K562 (cell line): ENCODE data around the gene ERCC1. TPM values are rescaled to one million over a fixed set of nuclear protein-coding genes. Genes with fewer than 3 reads are reported as not detected.

ENCODE experiments used
- BRCA1 ChIP-seq, 2 experiments: fragments of 450-650 bp in 1 of 2; sonication (generic) in 1 of 2; formaldehyde crosslinking in 1 of 2; IDR thresholded peaks; 2 replicates each; pipeline versions ENCODE4 v1.5.0 to v1.6.1; 2017 to 2020; ENCODE audit warnings: mild to moderate bottlenecking in 1 of 2, missing genetic modification reagents in 1 of 2
- C11orf30 ChIP-seq: fragments of 450-650 bp; IDR thresholded peaks from 2 replicates; pipeline ENCODE4 v1.6.1; 2016; ENCODE audit warnings: low read depth, mild to moderate bottlenecking
- FOXO4 ChIP-seq: fragments of 450-650 bp; formaldehyde crosslinking; IDR thresholded peaks from 2 replicates; pipeline ENCODE4 v1.4.0; 2020; ENCODE audit warnings: mild to moderate bottlenecking, moderate library complexity
- HSF4 ChIP-seq: fragments of 250-450 bp; sonication (Bioruptor Pico); IDR thresholded peaks from 2 replicates; pipeline ENCODE4 v2.1.2; 2022; ENCODE audit warnings: mild to moderate bottlenecking, moderate library complexity, borderline replicate concordance
- MCM2 ChIP-seq: fragments of 450-650 bp; IDR thresholded peaks from 2 replicates; pipeline ENCODE4 v1.6.1; 2017; ENCODE audit warnings: low read depth, mild to moderate bottlenecking
- SAFB ChIP-seq: fragments of 200-400 bp; formaldehyde crosslinking; IDR thresholded peaks from 2 replicates; pipeline ENCODE4 v1.6.1; 2017; ENCODE audit warnings: low read depth, low read length, borderline replicate concordance
- SIN3B ChIP-seq: fragments of 450-650 bp; IDR thresholded peaks from 2 replicates; pipeline ENCODE4 v1.6.1; 2017; ENCODE audit warnings: low read depth, mild to moderate bottlenecking, moderate library complexity
- SMAD3 ChIP-seq: fragments of 450-650 bp; formaldehyde crosslinking; conservative IDR thresholded peaks from 2 replicates; pipeline ENCODE4 v1.4.0; 2020; ENCODE audit warnings: mild to moderate bottlenecking
- SNRNP70 ChIP-seq: fragments of 200-400 bp; formaldehyde crosslinking; optimal IDR thresholded peaks from 2 replicates; pipeline ENCODE3; 2017; ENCODE audit warnings: low read depth, low read length
- SUPT5H ChIP-seq: fragments of 450-650 bp; IDR thresholded peaks from 2 replicates; pipeline ENCODE4 v1.6.1; 2016
- TCF15 ChIP-seq: fragments of 250-450 bp; sonication (Bioruptor Pico); IDR thresholded peaks from 2 replicates; pipeline ENCODE4 v1.8.0; 2022; ENCODE audit warnings: moderate library complexity, mild to moderate bottlenecking, inconsistent platforms
- TCF7 ChIP-seq: sonication (generic); IDR thresholded peaks from 2 replicates; pipeline ENCODE4 v1.6.1; 2016; ENCODE audit warnings: antibody characterized with exemption, borderline replicate concordance
- WHSC1 ChIP-seq: IDR thresholded peaks from one replicate; pipeline ENCODE4 v1.6.1; 2012; ENCODE audit warnings: low read length, control low read depth, inconsistent platforms
- ZNF217 ChIP-seq: sonication (generic); formaldehyde crosslinking; IDR thresholded peaks from 2 replicates; pipeline ENCODE4 v1.8.0; 2022; ENCODE audit warnings: mild to moderate bottlenecking, missing genetic modification reagents
- ZNF282 ChIP-seq: sonication (generic); formaldehyde crosslinking; IDR thresholded peaks from 2 replicates; pipeline ENCODE4 v1.8.1; 2023; ENCODE audit warnings: missing genetic modification reagents
- ZNF384 ChIP-seq: IDR thresholded peaks from 2 replicates; pipeline ENCODE4 v1.6.1; 2012; ENCODE audit warnings: low read depth, low read length, improper control_type of control experiment
- ZNF589 ChIP-seq: fragments of 200-800 bp; sonication (Bioruptor generic); IDR thresholded peaks from 2 replicates; pipeline ENCODE4 v1.6.1; 2016; ENCODE audit warnings: low read depth, missing genetic modification characterization, missing compliant biosample characterization
- polyA plus RNA-seq, 8 experiments: library from polyadenylated mRNA; depleted of rRNA in 4 of 8; stranded (reverse) in 5 of 8; unstranded in 3 of 8; fragments of >200 nt; fragmentation: Nextera tagmentation in 2 of 8; fragmentation: Illumina TruSeq in 1 of 8; extraction: Ambion mirVana in 2 of 8; extraction: Trizol in 1 of 8; gene quantifications; 2 replicates each; pipeline versions ENCODE4 v1.2.1 to v1.2.3, GENCODE V29; 2011 to 2014; ENCODE audit warnings: inconsistent platforms in 1 of 8, missing spikeins in 1 of 8
- total RNA-seq, 7 experiments: library from RNA; depleted of rRNA in 6 of 7; stranded (reverse); fragments of >200 nt in 6 of 7; fragmentation: Illumina TruSeq in 2 of 7; extraction: Trizol in 2 of 7; gene quantifications; 2 replicates each; pipeline versions ENCODE4 v1.2.1 to v1.2.3, GENCODE V29; 2011 to 2021; ENCODE audit warnings: low replicate concordance in 1 of 7

ERCC1 gene
- total and polyA plus RNA-seq, 9 of the 15 experiments (the other 6 are each of a cell fraction or from before 2014, with no cell fraction given) = 9.3 to 92.6 (median 60.0) TPM

GRCh38 chr19:45439569-45440258, 16.0 kb upstream of the ERCC1 start (continued):
- TF ChIP-seq ZNF589 (CRISPR knock-in tag) = no peak
- TF ChIP-seq SIN3B = peak; percentile 84
- TF ChIP-seq SMAD3 = no peak
- no peak for TF ChIP-seq ZNF384
- TF ChIP-seq MCM2 = no peak
- TF ChIP-seq TCF15 = no peak
- no peak for TF ChIP-seq HSF4
- peak; percentile 54 for TF ChIP-seq SUPT5H
- TF ChIP-seq BRCA1 (IDR thresholded peaks at IDR 0.05) = no peak
- no peak for TF ChIP-seq BRCA1 (CRISPR knock-in tag; IDR thresholded peaks at IDR 0.05)
- no peak for TF ChIP-seq SAFB
- TF ChIP-seq ZNF282 (CRISPR knock-in tag) = no peak
- peak; percentile 68 for TF ChIP-seq C11orf30
- TF ChIP-seq FOXO4 (CRISPR knock-in tag) = no peak
- TF ChIP-seq ZNF217 = no peak
- no peak for TF ChIP-seq SNRNP70
- TF ChIP-seq WHSC1 = no peak
- TF ChIP-seq TCF7 = peak; percentile 77
